Ovary (tissue), 9 donors: ENCODE data around the gene DAAM2. TPM values are rescaled to one million over a fixed set of nuclear protein-coding genes. Genes with fewer than 3 reads are reported as not detected.

ENCODE experiments used
- DNase-seq, 5 donors: peaks; one replicate each; pipeline ENCODE4 v3.0.0-alpha.2; 2019 to 2020
- H3K27ac ChIP-seq, 2 donors: fragments of 200-600 bp; one replicate each; pipeline versions ENCODE4 v1.5.1 to v1.8.0; 2019 to 2022
- H3K27me3 ChIP-seq: fragments of 200-600 bp; one replicate; pipeline ENCODE4 v1.8.0; 2022
- H3K36me3 ChIP-seq: fragments of 200-600 bp; sonication (generic); one replicate; pipeline ENCODE4 v1.5.1; 2019
- H3K4me1 ChIP-seq: one replicate; pipeline ENCODE4 v1.8.1; 2013; ENCODE audit warnings: mild to moderate bottlenecking, moderate library complexity; ENCODE audit not compliant: insufficient read depth
- H3K4me3 ChIP-seq: fragments of 200-600 bp; sonication (generic); one replicate; pipeline ENCODE4 v1.5.1; 2017
- H3K9me3 ChIP-seq, 2 donors: fragments of 200-600 bp in 1 of 2; sonication (generic) in 1 of 2; one replicate each; pipeline versions ENCODE4 v1.5.1 to v1.8.1; 2013 to 2019; ENCODE audit warnings: mild to moderate bottlenecking in 1 of 2, moderate library complexity in 1 of 2
- EP300 ChIP-seq: sonication (generic); formaldehyde crosslinking; IDR thresholded peaks from one replicate; pipeline ENCODE4 v1.6.1; 2017; ENCODE audit warnings: antibody characterized with exemption
- POLR2A ChIP-seq: fragments of 450-650 bp; IDR thresholded peaks from one replicate; pipeline ENCODE4 v1.6.1; 2017; ENCODE audit warnings: antibody characterized with exemption, mild to moderate bottlenecking, moderate library complexity
- WGBS, 3 donors: extraction: QIAGEN DNeasy Blood & Tissue Kit in 1 of 3; methylation state at CpG; one replicate each; pipeline versions ENCODE4 v1.1.5 to v1.1.7; 2013 to 2017; 5-methylcytosine and 5-hydroxymethylcytosine counted together
- intact Hi-C, 4 donors: fragments of 100-400 bp; cut with DNase I; formaldehyde crosslinking; loops; one replicate each; pipeline versions ENCODE4 v1.11.0 to v1.15.1; 2022 to 2023
- polyA plus RNA-seq, 2 donors: library from polyadenylated mRNA; stranded (reverse); fragments of 200-250 nt in 1 of 2; fragments of 350-450 nt in 1 of 2; fragmentation: Illumina TruSeq in 1 of 2; extraction: RNeasy Lipid Tissue Mini Kit (QIAGEN cat#74804) in 1 of 2; gene quantifications; one replicate each; pipeline ENCODE4 v1.2.3, GENCODE V29; 2013 to 2014
- total RNA-seq, 7 donors: library from RNA; depleted of rRNA in 2 of 7; stranded (reverse); fragments of >200 nt in 2 of 7; fragmentation: NEBNext Ultra II Directional in 3 of 7; extraction: Animal tissue kit (Norgen Biotek cat#: 25700) in 3 of 7; gene quantifications; one replicate each; pipeline versions ENCODE4 v1.1.0 to v1.2.4, GENCODE V29; 2016 to 2023
- TF ChIP-seq, protein P1 (sequence below), 3 donors: fragments of 450-650 bp in 2 of 3; fragments of 200-600 bp in 1 of 3; IDR thresholded peaks; one replicate each; pipeline versions ENCODE4 v1.5.1 to v1.8.0; 2016 to 2022; ENCODE audit warnings: antibody characterized with exemption in 3 of 3, mild to moderate bottlenecking in 1 of 3
- donor health status: DM: no; HTN: no; CAD: no; lungs with moderate emphysema.
- donor health status: DM: no; HTN: no; CAD: no.
- donor health status: Bipolar disorder and iron deficiency.
- donor health status: DM: yes; HTN: yes; CAD: no.
- donor health status: DM: no; HTN: no; CAD: no.
- donor health status: DM: yes; HTN: yes; CAD: no.

Gene DAAM2
- total and polyA plus RNA-seq, 9 donors = 8.5 to 27.8 (median 18.5) TPM

DNA sequence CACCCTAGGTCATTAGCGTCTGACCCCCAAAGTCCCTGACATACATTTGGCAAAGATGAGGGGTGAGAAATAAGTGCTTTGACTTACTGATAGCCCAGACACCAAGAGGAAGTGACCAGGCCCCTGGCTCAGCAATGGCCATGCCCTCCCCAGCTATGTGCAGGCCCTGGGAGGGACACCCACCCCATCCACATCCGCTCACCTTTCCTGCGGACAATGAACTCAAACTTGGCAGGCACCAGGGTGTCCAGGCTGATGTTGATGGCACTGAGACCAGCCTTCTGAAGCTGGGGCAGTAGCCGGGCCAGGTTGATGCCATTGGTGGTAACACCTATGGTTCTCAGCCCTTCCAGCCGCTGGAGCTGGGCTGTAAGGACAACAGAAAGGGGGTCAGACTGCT, 123.7 kb downstream of the DAAM2 start:
- intact Hi-C loops = no loop called here
- WGBS, 3 donors = 95 to 98% (median 97%) methylated on average over 5 of the region's 5 CpGs
- no peak for DNase-seq

DNA sequence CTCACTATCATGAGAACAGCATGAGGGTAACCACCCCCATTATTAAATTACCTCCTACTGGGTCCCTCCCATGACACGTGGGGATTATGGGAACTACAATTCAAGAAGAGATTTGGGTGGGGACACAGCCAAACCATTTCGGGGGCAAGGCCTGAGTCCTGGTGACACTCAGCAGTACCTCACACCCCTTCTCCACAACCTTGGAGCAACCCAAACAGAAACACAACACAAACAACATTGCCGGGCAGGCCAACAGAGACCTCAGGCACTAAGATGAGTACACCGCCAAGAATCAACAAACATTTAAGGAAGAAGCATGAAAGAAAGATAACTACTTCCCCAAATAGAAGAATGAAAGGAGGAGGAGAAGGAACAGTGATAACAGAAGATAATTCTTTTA, 125.2 kb downstream of the DAAM2 start:
- TF ChIP-seq POLR2A = no peak
- no peak for TF ChIP-seq EP300
- TF ChIP-seq, protein P1, sequence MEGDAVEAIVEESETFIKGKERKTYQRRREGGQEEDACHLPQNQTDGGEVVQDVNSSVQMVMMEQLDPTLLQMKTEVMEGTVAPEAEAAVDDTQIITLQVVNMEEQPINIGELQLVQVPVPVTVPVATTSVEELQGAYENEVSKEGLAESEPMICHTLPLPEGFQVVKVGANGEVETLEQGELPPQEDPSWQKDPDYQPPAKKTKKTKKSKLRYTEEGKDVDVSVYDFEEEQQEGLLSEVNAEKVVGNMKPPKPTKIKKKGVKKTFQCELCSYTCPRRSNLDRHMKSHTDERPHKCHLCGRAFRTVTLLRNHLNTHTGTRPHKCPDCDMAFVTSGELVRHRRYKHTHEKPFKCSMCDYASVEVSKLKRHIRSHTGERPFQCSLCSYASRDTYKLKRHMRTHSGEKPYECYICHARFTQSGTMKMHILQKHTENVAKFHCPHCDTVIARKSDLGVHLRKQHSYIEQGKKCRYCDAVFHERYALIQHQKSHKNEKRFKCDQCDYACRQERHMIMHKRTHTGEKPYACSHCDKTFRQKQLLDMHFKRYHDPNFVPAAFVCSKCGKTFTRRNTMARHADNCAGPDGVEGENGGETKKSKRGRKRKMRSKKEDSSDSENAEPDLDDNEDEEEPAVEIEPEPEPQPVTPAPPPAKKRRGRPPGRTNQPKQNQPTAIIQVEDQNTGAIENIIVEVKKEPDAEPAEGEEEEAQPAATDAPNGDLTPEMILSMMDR (IDR thresholded peaks at IDR 0.05) = no peak
- Histone ChIP-seq H3K36me3 (no peaks in the 10 kb centered on the region), H3K4me3 (no peak overlapping the region), H3K27ac (no peak overlapping the region), H3K4me1 (no peaks in the 10 kb centered on the region), H3K9me3 (no peaks in the 10 kb centered on the region), H3K27me3 (no peaks in the 10 kb centered on the region)
- DNase-seq = no peak
- intact Hi-C loops = no loop called here
- WGBS, 3 donors = 19 to 41% (median 22%) methylated on average over 4 of the region's 4 CpGs

More for the DNA sequence above, 123.7 kb downstream of the DAAM2 start:
- H3K27me3 ChIP-seq = no peaks in the 10 kb centered on the region
- H3K4me3 ChIP-seq = no peak overlapping the region
- no peaks in the 10 kb centered on the region for H3K4me1 ChIP-seq
- no peak overlapping the region for H3K27ac ChIP-seq
- TF ChIP-seq POLR2A (no peak), EP300 (no peak)
- TF ChIP-seq, protein P1 (IDR thresholded peaks at IDR 0.05) = no peak
- no peaks in the 10 kb centered on the region for H3K9me3 ChIP-seq
- no peaks in the 10 kb centered on the region for H3K36me3 ChIP-seq

GRCh38 chr6:39917981-39918380, 125.8 kb downstream of the DAAM2 start:
- DNase-seq = no peak
- TF ChIP-seq, protein P1 (IDR thresholded peaks at IDR 0.05) = no peak
- TF ChIP-seq EP300 (no peak), POLR2A (no peak)
- H3K4me3 ChIP-seq = no peak overlapping the region
- intact Hi-C loops = no loop called here
- H3K27me3 ChIP-seq = no peaks in the 10 kb centered on the region
- no peaks in the 10 kb centered on the region for H3K4me1 ChIP-seq
- WGBS, 3 donors = 84 to 85% (median 85%) methylated on average over 3 of the region's 3 CpGs
- H3K27ac ChIP-seq = no peak overlapping the region
- H3K36me3 ChIP-seq = no peaks in the 10 kb centered on the region
- no peaks in the 10 kb centered on the region for H3K9me3 ChIP-seq

- no peak for DNase-seq
- no peak for TF ChIP-seq EP300
- TF ChIP-seq, protein P1 (IDR thresholded peaks at IDR 0.05) = no peak
- Histone ChIP-seq H3K36me3 (no peaks in the 10 kb centered on the region), H3K27ac (no peak overlapping the region), H3K27me3 (no peaks in the 10 kb centered on the region), H3K9me3 (no peaks in the 10 kb centered on the region), H3K4me1 (no peaks in the 10 kb centered on the region), H3K4me3 (no peak overlapping the region)
- WGBS, 3 donors = 85 to 90% (median 89%) methylated on average over 5 of the region's 5 CpGs
- intact Hi-C loops = no loop called here
Observed at GRCh38 chr6:39918831-39919230, 126.7 kb downstream of the DAAM2 start.

- no peak overlapping the region for H3K4me3 ChIP-seq
- no peaks in the 10 kb centered on the region for H3K27me3 ChIP-seq
- WGBS, 3 donors = 90 to 94% (median 93%) methylated on average over 3 of the region's 3 CpGs
- H3K36me3 ChIP-seq = no peaks in the 10 kb centered on the region
- TF ChIP-seq, protein P1 (IDR thresholded peaks at IDR 0.05) = no peak
- no peak for TF ChIP-seq POLR2A
- TF ChIP-seq EP300 = no peak
- DNase-seq = no peak
- no peaks in the 10 kb centered on the region for H3K4me1 ChIP-seq
- H3K27ac ChIP-seq = no peak overlapping the region
- intact Hi-C loops = no loop called here
- H3K9me3 ChIP-seq = no peaks in the 10 kb centered on the region
Observed at GRCh38 chr6:39920157-39920556, 128.0 kb downstream of the DAAM2 start.
